ENCODE results near the gene SLC16A6. TPM values are rescaled to one million over a fixed set of nuclear protein-coding genes. Genes with fewer than 3 reads are reported as not detected.
"Not testable (repeated sequence)": the region's sequence is repeated elsewhere in the genome, so short reads cannot be mapped to it uniquely, and the experiment has no call there.

The SLC16A6 gene
- total RNA-seq, 2 donors from 2014 or later, result 0.64 to 5.5 TPM

- H3K4me1 Mint-ChIP-seq, result peaks cover 50% of the 10 kb centered on the region
- H3K36me3 Mint-ChIP-seq (ENCODE audit: low read depth), result peaks cover 72% of the 10 kb centered on the region
- no peaks in the 10 kb centered on the region for H3K9me3 Mint-ChIP-seq
- peak overlapping the region; percentile 49 for H3K27ac Mint-ChIP-seq
- peak overlapping the region; percentile 53 for H3K4me3 Mint-ChIP-seq
- H3K27me3 Mint-ChIP-seq, result no peaks in the 10 kb centered on the region
- ATAC-seq (replicated peaks), result peak; percentile 81
These were observed 35.0 kb downstream of the SLC16A6 start for GRCh38 chr17:68255731-68256538.

DNA sequence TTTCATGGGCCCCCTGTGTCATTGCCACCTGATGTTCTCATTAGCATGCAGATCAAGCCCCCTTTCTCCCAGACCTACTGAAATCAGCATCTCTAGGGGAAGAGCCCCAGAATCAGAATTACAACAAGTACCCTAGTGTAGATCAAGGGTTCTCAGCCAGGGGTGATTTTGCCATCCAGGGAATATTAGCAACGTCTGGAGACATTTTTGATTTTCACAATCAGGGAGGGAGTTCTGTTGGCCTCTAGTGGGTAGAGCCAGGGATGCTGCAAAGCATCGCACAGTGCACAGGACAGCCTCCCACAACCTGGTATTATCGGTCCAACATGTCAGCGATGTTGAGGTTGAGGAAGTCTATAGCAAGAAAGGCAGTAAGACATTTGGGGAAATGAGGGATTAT, 35.8 kb downstream of the SLC16A6 start:
- no peaks in the 10 kb centered on the region for H3K9me3 Mint-ChIP-seq
- H3K4me1 Mint-ChIP-seq, result peaks cover 50% of the 10 kb centered on the region
- no peaks in the 10 kb centered on the region for H3K27me3 Mint-ChIP-seq
- peak overlapping the region; percentile 53 for H3K4me3 Mint-ChIP-seq
- ATAC-seq (replicated peaks), result no peak
- H3K27ac Mint-ChIP-seq, result peak overlapping the region; percentile 49
- H3K36me3 Mint-ChIP-seq (ENCODE audit: low read depth), result peaks cover 80% of the 10 kb centered on the region

DNA sequence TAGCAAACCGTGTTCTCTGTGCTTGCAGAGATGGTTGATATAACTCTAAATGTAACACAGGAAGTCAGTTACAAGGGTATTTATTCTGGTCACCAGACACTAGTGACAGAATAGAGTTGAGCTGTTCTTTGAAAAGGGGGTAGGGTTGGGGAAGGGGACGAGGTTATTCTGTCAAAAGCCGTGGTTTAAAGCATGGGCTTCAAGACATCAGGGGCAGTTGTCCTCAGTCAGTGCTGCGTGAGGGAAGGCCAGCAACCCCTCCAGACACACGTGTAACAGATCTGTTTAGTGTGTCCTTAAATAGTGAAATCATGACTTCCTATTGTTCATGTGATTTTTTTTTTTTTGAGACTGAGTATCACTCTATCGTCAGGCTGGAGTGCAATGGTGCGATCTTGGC, 37.5 kb downstream of the SLC16A6 start:
- H3K36me3 Mint-ChIP-seq (ENCODE audit: low read depth), result peaks cover 97% of the 10 kb centered on the region
- not testable (repeated sequence) for H3K27me3 Mint-ChIP-seq; H3K9me3 Mint-ChIP-seq; ATAC-seq (replicated peaks)
- H3K4me3 Mint-ChIP-seq, result peak overlapping the region; percentile 53
- peak overlapping the region; percentile 64 for H3K27ac Mint-ChIP-seq
- peaks cover 42% of the 10 kb centered on the region for H3K4me1 Mint-ChIP-seq

- H3K27ac Mint-ChIP-seq, result peak overlapping the region; percentile 98
- H3K4me3 Mint-ChIP-seq, result peak overlapping the region; percentile 91
- peaks cover 18% of the 10 kb centered on the region for H3K4me1 Mint-ChIP-seq
- no peak for ATAC-seq (replicated peaks)
- H3K36me3 Mint-ChIP-seq (ENCODE audit: low read depth), result peaks cover 71% of the 10 kb centered on the region
- no peaks in the 10 kb centered on the region for H3K27me3 Mint-ChIP-seq
- no peaks in the 10 kb centered on the region for H3K9me3 Mint-ChIP-seq
These were observed 41.6 kb downstream of the SLC16A6 start for GRCh38 chr17:68249354-68249765.

DNA sequence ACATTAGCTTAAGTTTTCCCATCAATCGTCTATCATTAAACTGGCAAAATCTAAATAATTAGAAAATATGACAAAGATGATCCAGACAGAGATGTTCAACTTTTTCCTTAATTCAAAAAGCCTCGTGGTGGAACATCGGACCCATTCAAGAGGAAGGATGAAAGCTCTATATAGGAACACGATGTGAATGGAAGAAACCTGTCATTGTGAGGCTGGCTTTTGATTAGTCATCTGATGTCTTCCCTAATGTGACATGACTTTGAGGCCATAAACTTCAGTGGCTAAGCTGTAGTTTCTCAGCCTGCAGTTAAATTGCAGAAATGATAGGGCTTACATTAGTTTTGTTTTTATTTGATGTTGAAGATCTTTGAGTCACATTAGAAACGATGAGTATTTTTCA, 42.0 kb downstream of the SLC16A6 start:
- no peaks in the 10 kb centered on the region for H3K9me3 Mint-ChIP-seq
- H3K27me3 Mint-ChIP-seq, result no peaks in the 10 kb centered on the region
- ATAC-seq (replicated peaks), result peak; percentile 50
- peaks cover 66% of the 10 kb centered on the region for H3K36me3 Mint-ChIP-seq (ENCODE audit: low read depth)
- peaks cover 14% of the 10 kb centered on the region for H3K4me1 Mint-ChIP-seq
- peak overlapping the region; percentile 91 for H3K4me3 Mint-ChIP-seq
- peak overlapping the region; percentile 98 for H3K27ac Mint-ChIP-seq

GRCh38 chr17:68248199-68248825, 42.6 kb downstream of the SLC16A6 start:
- peak; percentile 53 for ATAC-seq (replicated peaks)
- peaks cover 60% of the 10 kb centered on the region for H3K36me3 Mint-ChIP-seq (ENCODE audit: low read depth)
- H3K27ac Mint-ChIP-seq, result peak overlapping the region; percentile 98
- H3K27me3 Mint-ChIP-seq, result no peaks in the 10 kb centered on the region
- no peaks in the 10 kb centered on the region for H3K9me3 Mint-ChIP-seq
- H3K4me1 Mint-ChIP-seq, result peaks cover 11% of the 10 kb centered on the region
- H3K4me3 Mint-ChIP-seq, result peak overlapping the region; percentile 91

- Mint-ChIP-seq H3K9me3 (no peaks in the 10 kb centered on the region), H3K27me3 (no peaks in the 10 kb centered on the region), H3K36me3 (ENCODE audit: low read depth) (peaks cover 54% of the 10 kb centered on the region), H3K27ac (peak within 1 kb of the TSS; percentile 98), H3K4me3 (peak within 1 kb of the TSS; percentile 91), H3K4me1 (peaks cover 6% of the 10 kb centered on the region)
- ATAC-seq (replicated peaks), result peak; percentile 85
These were observed 43.3 kb downstream of the SLC16A6 start, which contains the start of gene AMZ2 for GRCh38 chr17:68247445-68248198. Gene AMZ2, plus strand, starts transcription at chr17:68248043. Its CDS starts 2,145 bp downstream, at chr17:68250188.

DNA sequence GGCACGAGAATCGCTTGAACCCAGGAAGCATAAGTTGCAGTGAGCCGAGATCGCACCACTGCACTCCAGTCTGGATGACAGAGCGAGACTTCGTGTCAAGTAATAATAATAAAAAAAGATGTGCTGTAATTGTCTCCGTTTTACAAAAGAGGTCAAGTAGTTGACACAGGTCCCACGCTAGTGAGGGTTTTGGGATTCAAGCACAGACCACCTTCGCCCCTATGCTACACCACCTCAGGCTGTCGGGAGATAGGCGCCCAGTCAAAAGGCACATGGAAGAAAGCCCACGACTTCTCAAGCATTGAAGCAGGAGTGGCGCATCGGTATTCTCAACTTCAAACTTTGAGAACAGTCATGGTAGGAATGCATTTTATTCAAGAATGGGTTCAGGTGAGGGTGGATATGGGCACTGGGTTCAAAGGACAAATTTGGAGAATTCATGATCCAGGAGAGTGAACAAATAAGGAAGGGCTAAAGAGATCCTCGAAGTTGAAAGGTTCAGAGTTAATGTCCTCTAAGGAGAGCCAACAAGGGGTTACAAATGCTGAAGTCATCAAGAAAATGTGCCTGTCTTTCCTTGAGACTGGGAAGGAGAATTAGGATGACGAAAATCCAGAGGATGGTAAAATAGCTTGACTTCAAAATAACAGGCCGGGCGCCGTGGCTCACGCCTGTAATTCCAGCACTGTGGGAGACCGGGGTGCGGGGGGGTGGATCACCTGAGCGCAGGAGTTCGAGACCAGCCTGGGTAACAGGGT, 44.5 kb downstream of the SLC16A6 start:
- no peak for ATAC-seq (replicated peaks)
- Mint-ChIP-seq H3K27ac (peak overlapping the region; percentile 98), H3K9me3 (no peaks in the 10 kb centered on the region), H3K4me1 (peaks cover 6% of the 10 kb centered on the region), H3K4me3 (peak overlapping the region; percentile 91), H3K27me3 (no peaks in the 10 kb centered on the region), H3K36me3 (ENCODE audit: low read depth) (peaks cover 42% of the 10 kb centered on the region)

- ATAC-seq (replicated peaks), result no peak
- no peaks in the 10 kb centered on the region for H3K9me3 Mint-ChIP-seq
- no peaks in the 10 kb centered on the region for H3K36me3 Mint-ChIP-seq (ENCODE audit: low read depth)
- no peaks in the 10 kb centered on the region for H3K27me3 Mint-ChIP-seq
- H3K27ac Mint-ChIP-seq, result peak overlapping the region; percentile 96
- peaks cover 42% of the 10 kb centered on the region for H3K4me1 Mint-ChIP-seq
- H3K4me3 Mint-ChIP-seq, result peak overlapping the region; percentile 87
These were observed 51.1 kb downstream of the SLC16A6 start for GRCh38 chr17:68239632-68240366.

DNA sequence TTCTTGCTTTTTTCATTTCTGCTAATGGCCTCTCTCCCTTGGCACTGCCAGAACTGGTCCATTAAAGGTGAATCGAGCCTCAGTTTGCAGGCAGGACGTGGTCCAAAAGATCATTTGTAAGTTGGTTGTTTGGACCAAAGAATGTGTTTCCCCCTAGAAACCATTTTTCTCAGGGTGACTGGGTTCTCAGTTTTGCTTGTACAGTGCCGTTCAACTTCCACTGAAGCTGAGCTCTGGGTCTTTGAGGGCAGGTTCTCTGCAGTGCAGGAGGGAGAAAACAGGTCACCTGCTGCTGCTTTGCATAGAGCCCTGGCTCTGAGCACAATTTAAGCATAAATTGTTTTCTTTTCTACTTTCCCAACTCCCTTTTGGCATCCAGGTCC, 52.1 kb downstream of the SLC16A6 start:
- Mint-ChIP-seq H3K27ac (peak overlapping the region; percentile 96), H3K9me3 (no peaks in the 10 kb centered on the region), H3K27me3 (no peaks in the 10 kb centered on the region), H3K4me3 (peak overlapping the region; percentile 87), H3K36me3 (ENCODE audit: low read depth) (no peaks in the 10 kb centered on the region), H3K4me1 (peaks cover 42% of the 10 kb centered on the region)
- ATAC-seq (replicated peaks), result peak; percentile 52

DNA sequence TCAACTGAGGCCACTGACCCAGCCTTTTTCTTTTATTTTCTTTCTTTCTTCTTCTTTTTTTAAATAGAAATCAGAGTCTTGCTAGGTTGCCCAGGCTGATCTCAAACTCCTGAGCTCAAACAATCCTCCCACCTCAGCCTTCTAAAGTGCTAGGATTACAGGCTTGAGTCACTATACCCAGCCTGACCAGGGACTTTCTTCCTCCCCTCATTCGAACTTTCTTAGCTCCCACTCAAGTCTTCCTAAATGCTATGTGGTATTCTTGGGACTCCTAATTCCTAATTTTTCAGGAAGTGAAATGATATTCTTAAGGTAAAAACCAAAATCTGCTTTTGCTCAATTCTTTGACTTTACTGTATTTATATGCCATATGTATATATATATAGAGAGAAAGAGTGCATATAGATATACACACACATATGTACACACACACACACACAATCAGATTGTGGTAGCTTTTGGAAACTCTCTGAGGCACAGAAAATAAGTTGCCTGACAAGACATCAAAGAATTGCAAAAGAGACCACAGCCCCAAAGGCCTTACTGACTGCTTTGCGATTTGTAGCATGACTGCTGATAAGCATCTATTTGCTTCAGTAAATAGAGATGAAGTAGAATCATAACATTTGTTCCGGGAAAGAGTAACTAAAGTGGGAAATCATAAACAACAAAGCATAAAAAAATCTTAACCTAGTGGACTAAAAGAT, 52.6 kb downstream of the SLC16A6 start:
- Mint-ChIP-seq H3K27ac (peak overlapping the region; percentile 96), H3K9me3 (no peaks in the 10 kb centered on the region), H3K4me1 (peaks cover 42% of the 10 kb centered on the region), H3K36me3 (ENCODE audit: low read depth) (no peaks in the 10 kb centered on the region), H3K27me3 (no peaks in the 10 kb centered on the region), H3K4me3 (peak overlapping the region; percentile 87)
- ATAC-seq (replicated peaks), result peak; percentile 53

- not testable (repeated sequence) for H3K9me3 Mint-ChIP-seq; H3K36me3 Mint-ChIP-seq (ENCODE audit: low read depth); H3K27me3 Mint-ChIP-seq
- H3K4me1 Mint-ChIP-seq, result peaks cover 42% of the 10 kb centered on the region
- peak; percentile 65 for ATAC-seq (replicated peaks)
- peak overlapping the region; percentile 96 for H3K27ac Mint-ChIP-seq
- peak overlapping the region; percentile 87 for H3K4me3 Mint-ChIP-seq
These were observed 53.4 kb downstream of the SLC16A6 start for GRCh38 chr17:68237369-68238163.
